SK-N-MC (cell line): ENCODE measurements around the gene LDLRAD1.

ENCODE experiments used
- EZH2 ChIP-seq: fragments of 200-600 bp; sonication (generic); IDR thresholded peaks from one replicate; pipeline ENCODE4 v1.6.1; 2017; ENCODE audit warnings: antibody characterized with exemption
- FOXP2 ChIP-seq: optimal IDR thresholded peaks from 2 replicates; pipeline ENCODE3; 2011; ENCODE audit warnings: mild to moderate bottlenecking, moderate library complexity; ENCODE audit not compliant: insufficient read depth; ENCODE audit errors: extremely low read length, control extremely low read depth
- POLR2AphosphoS5 ChIP-seq: IDR thresholded peaks from 2 replicates; pipeline ENCODE4 v1.6.1; 2012; ENCODE audit warnings: mild to moderate bottlenecking, low read depth, low read length, borderline replicate concordance

GRCh38 chr1:54037476-54037875, 19.5 kb upstream of the LDLRAD1 start:
- TF ChIP-seq POLR2AphosphoS5 (no peak), EZH2 (no peak), FOXP2 (no peak)
